Measurements from ENCODE around the gene CFAP73. TPM values are rescaled to one million over a fixed set of nuclear protein-coding genes. Genes with fewer than 3 reads are reported as not detected.

Gene CFAP73
- total and polyA plus RNA-seq, 10 donors, result 0.64 to 0.71 (median 0.70) TPM; not detected in 7

DNA sequence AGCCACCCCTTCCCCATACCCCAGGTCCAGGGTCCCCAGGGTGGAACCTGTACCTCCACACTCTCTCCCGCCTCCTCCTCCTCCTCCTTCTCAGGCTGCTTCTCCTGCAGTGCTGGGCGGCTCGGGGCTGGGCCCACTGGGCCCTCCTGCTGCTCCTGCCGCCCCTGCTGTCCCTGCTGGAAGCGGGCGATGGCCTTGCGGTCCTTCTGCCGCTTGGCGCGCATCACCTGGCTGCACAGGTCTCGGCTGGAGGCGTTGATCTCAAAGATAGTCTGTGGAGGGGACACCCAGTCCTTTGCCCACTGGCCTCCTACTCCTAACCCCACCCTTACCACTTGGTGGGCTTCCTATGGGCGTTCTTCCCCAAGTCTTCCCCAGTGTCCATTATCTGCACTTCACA, 14.5 kb downstream of the CFAP73 start:
- Histone ChIP-seq H3K4me1 (no peaks in the 10 kb centered on the region), H3K9me3 (no peaks in the 10 kb centered on the region), H3K36me3 (peaks cover 8 to 100% (median 99%) of the 10 kb centered on the region in 6 donors), H3K4me3 (no peak overlapping the region), H3K27ac (no peak overlapping the region), H3K27me3 (replicated peaks in 1 of 7) (no peaks in the 10 kb centered on the region)
- no peak for DNase-seq
- TF ChIP-seq CTCF (IDR thresholded peaks at IDR 0.05 in 8 of 11, conservative IDR thresholded peaks at IDR 0.05 in 3 of 11) (no peak), POLR2A (IDR thresholded peaks at IDR 0.05) (no peak), POLR2AphosphoS5 (IDR thresholded peaks at IDR 0.05) (peak in 1 of 3 donors; percentile 30)
- intact Hi-C loops (cut with DNase I; ENCODE audit: low total_unique reads), result no loop called here
- 96 to 100% (median 97%) methylated on average over 13 of the region's 13 CpGs for WGBS, 5 donors

GRCh38 chr12:113165521-113166450, 16.3 kb downstream of the CFAP73 start:
- Histone ChIP-seq H3K4me1 (no peaks in the 10 kb centered on the region), H3K4me3 (no peak overlapping the region), H3K9me3 (no peaks in the 10 kb centered on the region), H3K27ac (no peak overlapping the region), H3K27me3 (replicated peaks in 1 of 7) (no peaks in the 10 kb centered on the region), H3K36me3 (peaks cover 10 to 100% (median 98%) of the 10 kb centered on the region in 6 donors)
- intact Hi-C loops (cut with DNase I; ENCODE audit: low total_unique reads), result no loop called here
- DNase-seq, result no peak
- TF ChIP-seq CTCF (IDR thresholded peaks at IDR 0.05 in 8 of 11, conservative IDR thresholded peaks at IDR 0.05 in 3 of 11), result no peak
- peak in 1 of 3 donors; percentile 46 for TF ChIP-seq POLR2AphosphoS5 (IDR thresholded peaks at IDR 0.05)
- 88 to 96% (median 95%) methylated on average over 18 to 32 of the region's 32 CpGs for WGBS, 5 donors

DNA sequence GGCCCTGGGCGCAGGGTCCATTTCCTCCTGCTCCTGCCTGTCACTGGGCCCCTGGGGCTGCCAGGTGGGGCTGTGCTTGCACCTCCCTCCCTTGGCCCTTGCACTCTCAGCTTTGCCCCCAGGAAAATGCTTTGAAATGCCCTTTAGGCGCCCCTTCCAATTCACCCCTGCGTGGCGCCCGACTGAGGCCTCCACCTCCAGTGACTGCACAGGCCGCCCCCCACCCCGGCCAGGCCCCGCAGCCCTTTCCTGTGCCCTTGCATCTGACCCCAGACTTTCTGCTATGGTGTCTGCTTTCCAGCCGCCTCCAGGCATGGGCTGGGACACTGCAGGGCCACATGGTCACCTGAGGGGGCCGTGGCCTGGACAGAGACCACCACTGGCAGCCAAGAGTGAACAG, 18.3 kb downstream of the CFAP73 start:
- TF ChIP-seq POLR2AphosphoS5 (IDR thresholded peaks at IDR 0.05) (peak in 1 of 3 donors; percentile 38), CTCF (IDR thresholded peaks at IDR 0.05 in 8 of 11, conservative IDR thresholded peaks at IDR 0.05 in 3 of 11) (no peak), POLR2A (IDR thresholded peaks at IDR 0.05) (no peak)
- WGBS, 5 donors, result 93 to 98% (median 95%) methylated on average over 9 to 10 of the region's 10 CpGs
- Histone ChIP-seq H3K36me3 (peaks cover 22 to 100% (median 100%) of the 10 kb centered on the region in 6 donors), H3K27me3 (replicated peaks in 1 of 7) (no peaks in the 10 kb centered on the region), H3K9me3 (no peaks in the 10 kb centered on the region), H3K4me3 (no peak overlapping the region), H3K27ac (no peak overlapping the region), H3K4me1 (peaks cover 0 to 10% (median 2%) of the 10 kb centered on the region in 6 donors)
- intact Hi-C loops (cut with DNase I; ENCODE audit: low total_unique reads), result no loop called here
- no peak for DNase-seq

DNA sequence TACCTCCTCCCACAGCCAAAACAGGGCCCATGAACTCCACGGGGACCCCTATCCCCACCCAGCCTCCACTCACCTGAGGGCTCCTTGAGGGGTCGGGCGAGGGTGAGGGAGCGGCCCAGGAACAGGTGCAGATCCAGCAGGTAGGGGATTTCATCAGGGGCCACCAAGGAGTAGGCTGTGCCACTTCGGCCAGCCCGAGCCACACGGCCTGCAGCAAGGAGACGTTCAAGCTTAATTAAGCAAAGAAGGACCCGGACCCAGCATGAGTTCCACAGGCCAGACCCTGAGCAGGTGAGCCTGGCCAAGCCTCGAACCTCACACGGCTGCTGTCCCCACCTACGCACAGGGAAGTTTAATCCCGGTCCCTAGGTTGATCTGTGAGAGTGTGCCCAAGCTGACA, 20.2 kb downstream of the CFAP73 start:
- H3K27me3 ChIP-seq (replicated peaks in 1 of 7), result no peaks in the 10 kb centered on the region
- TF ChIP-seq CTCF (IDR thresholded peaks at IDR 0.05 in 8 of 11, conservative IDR thresholded peaks at IDR 0.05 in 3 of 11) (no peak), POLR2A (IDR thresholded peaks at IDR 0.05) (no peak), POLR2AphosphoS5 (IDR thresholded peaks at IDR 0.05) (no peak)
- WGBS, 5 donors, result 95 to 98% (median 98%) methylated on average over 11 to 13 of the region's 13 CpGs
- H3K4me1 ChIP-seq, result peaks cover 0 to 28% (median 20%) of the 10 kb centered on the region in 6 donors
- H3K4me3 ChIP-seq, result no peak overlapping the region
- no peaks in the 10 kb centered on the region for H3K9me3 ChIP-seq
- intact Hi-C loops (cut with DNase I; ENCODE audit: low total_unique reads), result loop anchor here (5.0 kb wide), 1 partner anchor 122 kb away; no protein-coding TSS in a partner anchor
- DNase-seq, result no peak
- H3K27ac ChIP-seq, result no peak overlapping the region
- peaks cover 24 to 100% (median 100%) of the 10 kb centered on the region in 6 donors for H3K36me3 ChIP-seq
